HepG2 (cell line): ENCODE results near the gene GRK4. TPM values are rescaled to one million over a fixed set of nuclear protein-coding genes. Genes with fewer than 3 reads are reported as not detected.

Experiments used
- CCDC6 ChIP-seq: sonication (generic); formaldehyde crosslinking; IDR thresholded peaks from 2 replicates; pipeline ENCODE4 v1.8.1; 2022; ENCODE audit warnings: mild to moderate bottlenecking, missing genetic modification reagents, moderate library complexity
- GPN1 ChIP-seq: sonication (generic); formaldehyde crosslinking; IDR thresholded peaks from 2 replicates; pipeline ENCODE4 v1.5.1; 2020; ENCODE audit warnings: missing genetic modification reagents, borderline replicate concordance
- HMG20B ChIP-seq: conservative IDR thresholded peaks from 2 replicates; pipeline ENCODE4 v1.6.1; 2016; ENCODE audit warnings: missing genetic modification reagents, missing compliant biosample characterization
- MXD1 ChIP-seq: sonication (generic); formaldehyde crosslinking; IDR thresholded peaks from 2 replicates; pipeline ENCODE4 v1.4.0; 2020; ENCODE audit warnings: mild to moderate bottlenecking, missing genetic modification reagents
- NFATC3 ChIP-seq: sonication (generic); formaldehyde crosslinking; IDR thresholded peaks from 2 replicates; pipeline ENCODE4 v1.5.1; 2020; ENCODE audit warnings: mild to moderate bottlenecking, missing genetic modification reagents
- NR2F6 ChIP-seq, 2 experiments: IDR thresholded peaks; 2 replicates each; pipeline ENCODE4 v1.6.1; 2016; ENCODE audit warnings: antibody characterized with exemption in 1 of 2, mild to moderate bottlenecking in 1 of 2
- REST ChIP-seq, 2 experiments: IDR thresholded peaks; 2 replicates each; pipeline ENCODE4 v1.6.1; 2011 to 2012; ENCODE audit warnings: low read length in 2 of 2, borderline replicate concordance in 1 of 2, low read depth in 1 of 2, mild to moderate bottlenecking in 1 of 2, moderate library complexity in 1 of 2
- RXRB ChIP-seq: IDR thresholded peaks from 2 replicates; pipeline ENCODE4 v1.6.1; 2016; ENCODE audit warnings: borderline replicate concordance, missing genetic modification reagents, missing compliant biosample characterization
- TBL1XR1 ChIP-seq: fragments of 150-350 bp; IDR thresholded peaks from 2 replicates; pipeline ENCODE4 v1.6.1; 2014; ENCODE audit warnings: borderline replicate concordance, low read length; ENCODE audit not compliant: partially characterized antibody
- TBX2 ChIP-seq: sonication (generic); formaldehyde crosslinking; IDR thresholded peaks from 2 replicates; pipeline ENCODE4 v1.5.0; 2020; ENCODE audit warnings: missing genetic modification reagents, mild to moderate bottlenecking, borderline replicate concordance
- ZNF136 ChIP-seq: sonication (generic); formaldehyde crosslinking; IDR thresholded peaks from 2 replicates; pipeline ENCODE4 v1.8.1; 2022; ENCODE audit warnings: low read depth, mild to moderate bottlenecking, moderate library complexity, missing genetic modification reagents
- ZNF34 ChIP-seq: sonication (generic); formaldehyde crosslinking; IDR thresholded peaks from 2 replicates; pipeline ENCODE4 v1.4.0; 2020; ENCODE audit warnings: mild to moderate bottlenecking, missing genetic modification reagents, borderline replicate concordance
- ZNF549 ChIP-seq: sonication (generic); formaldehyde crosslinking; IDR thresholded peaks from 2 replicates; pipeline ENCODE4 v1.5.0; 2020; ENCODE audit warnings: missing genetic modification reagents
- ZNF572 ChIP-seq: sonication (generic); formaldehyde crosslinking; IDR thresholded peaks from 2 replicates; pipeline ENCODE4 v1.5.1; 2020; ENCODE audit warnings: mild to moderate bottlenecking, missing genetic modification reagents
- ZNF576 ChIP-seq: sonication (generic); formaldehyde crosslinking; IDR thresholded peaks from 2 replicates; pipeline ENCODE4 v1.4.0; 2020; ENCODE audit warnings: mild to moderate bottlenecking, missing genetic modification reagents
- ZNF768 ChIP-seq: sonication (generic); formaldehyde crosslinking; IDR thresholded peaks from 2 replicates; pipeline ENCODE4 v1.4.0; 2020; ENCODE audit warnings: missing genetic modification reagents
- ZNF776 ChIP-seq: sonication (generic); formaldehyde crosslinking; IDR thresholded peaks from 2 replicates; pipeline ENCODE4 v1.4.0; 2020; ENCODE audit warnings: mild to moderate bottlenecking, missing genetic modification reagents
- ZNF850 ChIP-seq: sonication (generic); formaldehyde crosslinking; conservative IDR thresholded peaks from 2 replicates; pipeline ENCODE4 v1.9.0; 2021; ENCODE audit warnings: mild to moderate bottlenecking, missing genetic modification reagents
- ZNF891 ChIP-seq: sonication (generic); formaldehyde crosslinking; IDR thresholded peaks from 2 replicates; pipeline ENCODE4 v1.5.0; 2020; ENCODE audit warnings: mild to moderate bottlenecking, missing genetic modification reagents
- polyA plus RNA-seq, 8 experiments: library from polyadenylated mRNA; depleted of rRNA in 3 of 8; stranded (reverse) in 7 of 8; unstranded in 1 of 8; fragments of >200 nt; fragmentation: Illumina TruSeq in 4 of 8; extraction: Trizol in 4 of 8; gene quantifications; 2 replicates each; pipeline versions ENCODE4 v1.2.1 to v1.2.3, GENCODE V29; 2011 to 2016; ENCODE audit warnings: low read depth in 4 of 8, missing spikeins in 1 of 8, mixed read lengths in 1 of 8; ENCODE audit not compliant: insufficient read depth in 1 of 8
- total RNA-seq, 5 experiments: library from RNA; depleted of rRNA; stranded (reverse); fragments of >200 nt; fragmentation: Illumina TruSeq; extraction: Trizol; gene quantifications; 2 replicates each; pipeline ENCODE4 v1.2.3, GENCODE V29; 2016; ENCODE audit warnings: low read depth in 1 of 5
- TF ChIP-seq, protein P1 (sequence below): sonication (generic); formaldehyde crosslinking; IDR thresholded peaks from 2 replicates; pipeline ENCODE4 v1.4.0; 2020; ENCODE audit warnings: mild to moderate bottlenecking, missing genetic modification reagents, borderline replicate concordance
- TF ChIP-seq, protein P2 (sequence below): sonication (generic); formaldehyde crosslinking; IDR thresholded peaks from 2 replicates; pipeline ENCODE4 v1.8.1; 2023; ENCODE audit warnings: mild to moderate bottlenecking, moderate library complexity, missing genetic modification reagents

The GRK4 gene
- total and polyA plus RNA-seq, 2 of the 13 experiments (the other 11 are each of a cell fraction or from before 2014, with no cell fraction given) = 1.8 to 2.0 TPM

DNA sequence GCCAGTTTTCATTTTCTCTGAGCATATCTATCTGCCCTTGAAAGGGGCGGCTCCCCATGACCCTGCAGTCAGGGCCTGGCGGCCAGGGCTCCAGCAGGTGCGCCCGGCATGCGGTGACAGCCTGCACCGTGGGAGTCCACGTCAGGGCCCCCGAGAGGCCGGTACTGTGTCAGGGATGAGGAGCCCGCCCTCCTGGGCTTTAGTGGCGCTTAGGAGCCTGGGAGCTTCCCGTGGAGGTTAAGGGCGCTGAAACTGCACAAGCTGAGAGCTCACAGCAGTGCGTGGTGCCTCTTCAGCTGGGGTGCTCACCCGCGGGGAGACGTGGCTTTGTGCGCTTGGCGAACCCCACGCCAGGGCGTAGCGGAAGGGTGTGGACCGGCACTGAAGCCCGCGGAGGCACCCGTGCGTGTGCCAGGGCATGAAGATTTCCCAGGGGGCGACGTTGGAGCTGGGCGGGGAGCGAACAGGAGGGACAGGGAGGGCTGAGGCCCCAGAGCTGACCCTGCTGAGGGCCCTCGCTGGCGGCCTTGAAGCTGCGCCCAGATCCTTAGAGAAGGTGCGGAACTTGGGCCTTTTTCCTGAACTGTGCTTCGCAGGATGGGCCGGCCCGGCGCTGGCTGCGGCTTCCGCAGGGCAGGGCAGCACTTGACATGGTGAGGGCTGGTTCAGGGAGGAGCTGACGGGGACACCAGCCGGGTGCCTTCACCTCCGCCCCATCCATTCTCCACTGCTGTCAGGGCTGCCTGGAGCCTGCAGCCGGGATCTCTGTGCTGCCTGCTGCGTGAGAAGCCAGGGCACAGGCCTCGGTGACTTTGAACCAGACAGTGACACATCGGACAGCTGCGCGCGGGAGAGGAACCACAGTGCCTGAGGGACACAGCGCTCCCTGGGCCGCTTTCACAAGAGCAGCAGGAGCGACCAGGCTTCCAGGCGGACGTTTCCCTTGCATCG is 78.1 kb downstream of the GRK4 start (continued):
- TF ChIP-seq REST (IDR thresholded peaks at IDR 0.05; ENCODE audit: borderline replicate concordance in 1 of 2, low read depth in 1 of 2, low read length in 2 of 2) (no peak), ZNF572 (CRISPR knock-in tag) (peak; percentile 53; the same call in 1 of the 2 replicates), ZNF768 (peak; percentile 39; the same call in 1 of the 2 replicates), ZNF136 (CRISPR knock-in tag) (no peak), CCDC6 (CRISPR knock-in tag) (no peak), ZNF850 (CRISPR knock-in tag) (no peak), ZNF576 (CRISPR knock-in tag) (no peak), NR2F6 (IDR thresholded peaks at IDR 0.05) (no peak), NR2F6 (CRISPR knock-in tag; IDR thresholded peaks at IDR 0.05) (no peak), ZNF549 (CRISPR knock-in tag) (peak; percentile 94), GPN1 (CRISPR knock-in tag) (no peak), ZNF776 (CRISPR knock-in tag) (no peak), TBL1XR1 (no peak), MXD1 (peak; percentile 25; the same call in 1 of the 2 replicates), NFATC3 (CRISPR knock-in tag) (no peak), HMG20B (CRISPR knock-in tag) (no peak), ZNF34 (CRISPR knock-in tag) (0 out of 2 replicates have a peak, but pooled peaks have one; percentile 7), TBX2 (CRISPR knock-in tag) (peak; percentile 49; the same call in 1 of the 2 replicates), ZNF891 (CRISPR knock-in tag) (no peak), RXRB (CRISPR knock-in tag) (no peak)
- TF ChIP-seq, protein P1, sequence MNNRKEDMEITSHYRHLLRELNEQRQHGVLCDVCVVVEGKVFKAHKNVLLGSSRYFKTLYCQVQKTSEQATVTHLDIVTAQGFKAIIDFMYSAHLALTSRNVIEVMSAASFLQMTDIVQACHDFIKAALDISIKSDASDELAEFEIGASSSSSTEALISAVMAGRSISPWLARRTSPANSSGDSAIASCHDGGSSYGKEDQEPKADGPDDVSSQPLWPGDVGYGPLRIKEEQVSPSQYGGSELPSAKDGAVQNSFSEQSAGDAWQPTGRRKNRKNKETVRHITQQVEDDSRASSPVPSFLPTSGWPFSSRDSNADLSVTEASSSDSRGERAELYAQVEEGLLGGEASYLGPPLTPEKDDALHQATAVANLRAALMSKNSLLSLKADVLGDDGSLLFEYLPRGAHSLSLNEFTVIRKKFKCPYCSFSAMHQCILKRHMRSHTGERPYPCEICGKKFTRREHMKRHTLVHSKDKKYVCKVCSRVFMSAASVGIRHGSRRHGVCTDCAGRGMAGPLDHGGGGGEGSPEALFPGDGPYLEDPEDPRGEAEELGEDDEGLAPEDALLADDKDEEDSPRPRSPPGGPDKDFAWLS (CRISPR knock-in tag) = no peak
- TF ChIP-seq, protein P2, sequence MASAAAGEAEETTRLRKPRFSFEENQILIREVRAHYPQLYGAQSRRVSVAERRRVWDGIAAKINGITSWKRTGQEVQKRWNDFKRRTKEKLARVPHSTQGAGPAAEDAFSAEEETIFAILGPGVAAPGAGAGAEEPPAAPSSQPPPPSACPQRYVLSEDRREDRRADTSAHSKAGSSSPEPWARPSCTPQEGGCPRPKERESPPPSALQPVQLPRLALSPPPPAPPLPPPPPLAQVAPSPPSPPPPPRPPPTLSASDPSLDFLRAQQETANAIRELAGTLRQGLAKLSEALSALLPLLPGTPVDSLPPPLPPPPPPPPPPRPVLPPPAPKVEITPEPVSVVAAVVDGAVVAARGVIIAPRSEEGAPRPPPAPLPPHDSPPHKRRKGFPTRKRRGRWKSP = no peak; the same call in 1 of the 2 replicates
